Activated CD4-positive, CD25-positive, alpha-beta regulatory T cell treated with anti-CD3 and anti-CD28 coated beads, Interleukin-2, amount 50 U/mL, for 24 hours (primary cell): ENCODE measurements around the gene FAM120A.
"Not testable (repeated sequence)": the region's sequence is repeated elsewhere in the genome, so short reads cannot be mapped to it uniquely, and the experiment has no call there.

Experiments used
- ATAC-seq, 2 donors: fragments of 150-1000 bp; cut with Tn5 transposase; one replicate each; pipeline ENCODE4 v1.10.0; 2021; ENCODE audit warnings: mild to moderate bottlenecking in 1 of 2, moderate library complexity in 1 of 2

FAM120A gene

DNA sequence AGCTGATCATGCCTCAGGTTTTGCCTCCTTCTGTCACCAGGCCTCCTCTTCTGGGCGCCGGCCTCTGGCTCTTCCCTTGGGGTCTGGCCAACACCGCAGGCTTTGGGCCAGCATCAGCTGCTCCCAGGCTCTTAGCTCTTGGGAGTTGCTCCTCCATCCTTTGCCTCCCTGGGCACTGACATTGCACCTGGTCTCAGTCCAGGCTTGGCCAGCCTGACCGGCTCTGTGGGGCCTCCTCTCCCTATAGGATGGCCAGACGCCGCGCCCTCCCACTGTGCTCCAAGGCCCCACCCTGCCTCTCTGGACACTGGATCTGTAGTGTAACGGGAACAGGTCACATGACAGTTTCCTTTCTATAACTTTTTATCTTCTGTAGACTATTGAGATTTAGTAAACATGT is 59.7 kb downstream of the FAM120A start:
- not testable (repeated sequence) for ATAC-seq

DNA sequence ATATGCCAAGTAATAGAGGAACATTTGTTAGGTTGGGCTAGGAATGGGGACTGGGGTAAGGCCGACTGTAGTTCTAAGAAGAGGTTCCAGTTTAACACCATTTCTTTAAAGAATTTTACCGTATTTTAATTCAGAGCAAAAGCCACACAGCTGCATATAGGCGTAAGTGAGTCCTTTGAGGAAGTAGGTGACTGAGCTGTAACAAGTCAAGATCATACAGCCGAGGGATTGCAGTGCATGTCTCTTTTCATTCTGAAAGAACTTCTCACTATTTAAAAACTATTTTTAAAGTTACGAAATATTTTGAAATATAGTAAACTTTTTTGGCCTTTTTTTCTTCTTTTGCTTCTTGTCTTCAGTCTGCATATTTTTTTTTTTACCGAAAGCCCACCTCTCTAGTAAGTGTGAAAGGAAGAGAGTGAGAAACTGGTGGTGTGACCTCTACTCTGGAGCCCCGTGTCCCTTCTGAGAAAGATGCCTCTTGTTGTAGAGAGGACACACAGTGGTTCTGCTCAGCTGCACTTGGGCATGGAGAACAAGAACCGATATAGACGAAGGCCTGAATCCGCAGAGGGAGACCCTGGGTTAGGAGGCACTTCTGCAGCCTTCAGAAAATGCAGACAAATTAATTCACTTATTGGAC is 60.8 kb downstream of the FAM120A start:
- not testable (repeated sequence) for ATAC-seq

- no peak for ATAC-seq
These were observed 62.1 kb downstream of the FAM120A start for GRCh38 chr9:93513606-93514005.

- ATAC-seq, result no peak
These were observed 65.8 kb downstream of the FAM120A start for GRCh38 chr9:93517331-93517730.

DNA sequence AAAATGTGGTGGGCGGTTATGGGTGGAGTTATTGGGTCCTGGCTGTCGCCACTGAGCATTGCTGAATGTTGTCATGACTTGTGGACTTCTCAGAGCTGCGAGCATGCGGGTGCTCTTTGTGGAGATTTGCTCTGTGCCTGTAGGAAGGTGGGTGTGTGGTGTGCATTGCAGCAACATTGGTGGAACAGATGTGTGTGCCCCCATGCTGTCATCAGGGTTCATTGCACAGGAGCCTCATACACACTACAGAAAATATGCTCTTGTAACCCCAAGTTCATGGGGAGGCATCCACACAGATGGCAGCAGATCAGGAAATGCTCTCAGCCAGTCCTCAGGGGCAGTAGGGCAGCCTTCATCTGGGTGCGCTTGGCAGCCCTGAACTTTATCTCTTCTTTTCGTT is 69.0 kb downstream of the FAM120A start:
- no peak for ATAC-seq

DNA sequence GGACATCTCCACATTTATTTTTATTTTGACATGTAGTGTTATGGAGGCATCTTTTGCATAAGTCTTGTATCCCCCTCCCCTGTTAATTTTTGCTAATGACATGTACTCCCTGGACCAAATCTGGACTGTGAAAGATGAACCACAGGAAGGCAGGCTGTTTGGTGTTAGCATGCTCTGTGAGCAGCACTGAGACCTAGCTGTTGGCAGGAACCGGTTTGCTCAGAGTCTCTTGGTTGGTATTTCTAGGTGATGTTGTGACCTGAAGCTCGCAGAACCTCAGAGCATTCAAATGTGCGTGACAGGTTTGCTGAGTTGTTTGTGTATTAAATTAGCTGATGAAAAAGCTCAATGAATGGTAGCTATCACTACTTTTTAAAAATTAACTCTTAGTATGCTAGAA is 71.3 kb downstream of the FAM120A start:
- ATAC-seq, result no peak

GRCh38 chr9:93523518-93524144 is 72.1 kb downstream of the FAM120A start:
- ATAC-seq, result no peak

DNA sequence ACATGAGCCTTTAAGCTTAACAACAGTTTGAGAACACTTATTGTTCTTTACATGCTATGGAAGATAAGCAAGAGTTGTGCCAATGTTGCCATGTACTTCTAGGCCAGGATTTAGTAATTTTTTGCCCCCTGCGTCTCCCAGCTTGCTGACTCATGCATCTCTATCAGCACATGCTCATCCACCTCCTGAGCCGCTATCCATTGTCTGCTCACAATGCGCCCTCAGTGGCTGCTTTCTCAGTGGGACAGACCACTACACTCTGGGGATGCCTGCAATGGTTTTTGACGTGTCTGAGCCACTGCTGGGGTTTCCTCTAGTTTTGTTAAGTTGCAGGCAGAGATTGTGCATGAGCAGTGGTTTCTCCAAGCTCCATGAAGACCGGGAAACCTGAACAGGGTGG is 74.0 kb downstream of the FAM120A start:
- no peak for ATAC-seq

DNA sequence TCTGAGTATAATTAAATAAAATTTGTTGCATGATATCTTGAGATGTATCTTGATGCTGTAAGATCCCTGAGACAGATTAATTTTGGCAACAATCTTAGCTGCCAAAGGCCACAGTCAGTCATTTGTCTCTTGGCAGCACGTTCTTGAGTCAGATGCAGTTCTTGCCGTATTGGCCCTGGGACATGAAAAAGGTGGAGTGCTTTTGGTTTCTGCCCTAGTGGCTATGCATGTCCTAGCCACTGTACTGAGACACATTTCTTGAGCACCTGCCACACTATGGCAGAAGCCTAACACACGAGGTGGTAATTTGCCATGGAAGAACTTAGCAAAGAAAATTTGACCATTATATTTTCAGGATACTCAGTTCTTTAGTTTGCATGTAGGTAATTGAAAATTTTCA is 79.9 kb downstream of the FAM120A start:
- no peak for ATAC-seq

DNA sequence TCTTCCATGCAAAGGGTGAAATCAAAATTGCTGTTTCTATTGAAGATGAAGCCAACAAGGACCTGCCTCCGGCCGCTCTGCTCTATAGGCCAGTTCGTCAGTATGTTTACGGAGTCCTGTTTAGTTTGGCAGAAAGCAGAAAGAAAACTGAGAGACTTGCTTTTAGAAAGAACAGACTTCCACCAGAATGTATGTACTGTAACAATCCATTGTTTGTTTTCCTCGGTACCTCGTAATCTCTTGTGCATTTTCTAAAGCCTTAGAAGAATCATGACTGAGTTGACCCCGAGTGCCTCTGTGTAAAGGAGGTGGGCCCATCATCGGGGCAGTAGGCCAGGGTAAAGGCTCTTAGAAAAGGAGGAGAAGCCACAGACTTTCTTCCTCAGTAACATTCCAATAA is 80.7 kb downstream of the FAM120A start:
- ATAC-seq, result no peak

GRCh38 chr9:93533863-93534262 is 82.4 kb downstream of the FAM120A start:
- ATAC-seq, result no peak

GRCh38 chr9:93536167-93536566 is 84.7 kb downstream of the FAM120A start:
- no peak for ATAC-seq

DNA sequence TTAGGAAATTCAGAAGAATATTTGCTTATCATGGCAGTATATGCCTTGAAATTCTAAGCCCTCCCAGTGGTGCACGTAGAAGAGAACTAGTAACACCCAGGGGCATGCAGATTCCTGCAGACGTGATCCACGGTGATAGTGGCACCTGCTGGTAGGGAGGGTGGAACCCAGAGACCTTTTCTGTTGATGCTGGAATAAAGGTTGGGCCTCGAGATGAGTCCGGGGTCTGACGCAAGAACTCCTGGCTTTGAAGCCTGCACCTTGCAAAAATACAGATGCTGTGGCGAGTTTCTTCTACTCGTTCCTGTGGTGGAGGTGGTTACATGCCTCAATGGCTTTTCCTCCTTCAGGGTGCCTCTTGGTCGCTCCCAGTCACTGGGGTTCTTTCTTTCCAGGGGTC is 85.4 kb downstream of the FAM120A start:
- ATAC-seq, result no peak

DNA sequence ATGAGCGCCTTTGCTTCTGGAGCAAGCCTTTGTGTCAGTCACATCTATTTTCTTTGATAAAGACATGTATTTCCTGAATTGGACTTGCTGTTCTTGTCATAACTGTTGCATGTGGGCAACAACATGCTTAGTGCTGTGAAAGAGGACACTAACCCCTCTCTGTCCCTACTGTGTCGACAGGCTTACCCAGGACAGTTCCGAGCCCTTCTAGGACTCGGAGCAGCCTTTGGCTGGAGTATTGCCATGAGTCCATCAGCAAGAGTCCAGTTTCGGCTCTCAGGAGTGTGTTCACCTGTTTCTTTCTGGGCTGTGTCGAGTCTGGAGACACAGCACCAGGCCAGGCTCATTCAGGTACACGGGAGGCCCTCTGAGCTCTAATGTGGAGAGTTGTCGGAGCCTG is 88.8 kb downstream of the FAM120A start:
- no peak for ATAC-seq

- no peak for ATAC-seq
These were observed 89.5 kb downstream of the FAM120A start for GRCh38 chr9:93541005-93541404.

GRCh38 chr9:93541581-93542349 is 90.3 kb downstream of the FAM120A start:
- ATAC-seq, result no peak

DNA sequence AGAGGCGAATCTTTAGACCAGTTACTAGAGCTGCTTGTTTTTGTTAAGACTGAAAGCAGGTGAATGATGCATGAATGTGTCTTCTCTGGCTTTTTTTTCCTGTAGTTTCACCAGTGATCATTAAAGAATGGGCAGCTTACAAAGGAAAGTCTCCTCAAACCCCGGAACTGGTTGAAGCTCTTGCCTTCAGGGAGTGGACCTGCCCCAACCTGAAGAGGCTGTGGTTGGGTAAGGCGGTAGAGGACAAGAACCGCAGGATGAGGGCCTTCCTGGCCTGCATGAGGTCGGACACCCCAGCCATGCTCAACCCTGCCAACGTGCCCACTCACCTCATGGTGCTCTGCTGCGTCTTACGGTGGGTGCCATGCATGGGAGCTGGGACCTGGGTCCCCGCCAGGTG is 91.6 kb downstream of the FAM120A start:
- ATAC-seq, result no peak

DNA sequence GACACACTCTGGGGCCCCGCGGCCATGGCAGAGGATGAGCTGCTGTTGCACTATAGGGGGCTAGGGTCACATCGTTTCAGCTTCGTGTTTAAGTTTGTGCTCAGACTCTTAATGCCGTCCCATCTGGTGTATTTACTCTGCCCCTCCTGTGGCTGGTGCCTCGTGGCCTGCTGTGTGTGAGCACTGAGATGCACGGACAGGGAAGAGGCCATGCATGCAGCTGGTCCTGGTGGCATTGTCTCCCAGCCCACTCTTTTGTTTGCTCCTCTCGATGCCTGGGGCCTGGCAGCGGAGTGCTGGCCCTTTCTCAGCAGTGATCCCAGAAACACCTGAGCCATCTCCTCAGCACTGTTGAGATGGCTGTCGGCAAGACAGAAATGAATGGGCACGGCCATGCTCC is 94.9 kb downstream of the FAM120A start:
- ATAC-seq, result no peak

DNA sequence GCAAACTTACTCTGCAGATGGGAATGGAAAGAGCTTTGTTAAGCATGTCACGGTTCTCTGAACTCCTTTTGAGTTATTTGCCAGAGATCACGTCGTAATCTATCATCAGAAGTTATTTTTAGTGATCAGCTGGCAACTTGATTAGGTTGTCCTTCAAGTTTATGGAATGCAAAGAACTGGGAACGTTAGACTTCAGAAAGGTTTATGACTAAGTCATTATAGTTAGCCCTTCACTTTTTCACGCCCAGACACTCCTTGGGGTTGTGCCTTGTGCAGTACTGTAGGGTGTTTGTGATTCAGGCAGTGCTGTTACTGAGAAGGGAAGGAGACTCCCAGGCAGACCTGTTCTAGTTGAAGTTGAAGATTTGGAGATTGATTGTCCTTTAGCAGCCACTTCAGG is 98.1 kb downstream of the FAM120A start:
- no peak for ATAC-seq

GRCh38 chr9:93552923-93553322 is 101.4 kb downstream of the FAM120A start:
- ATAC-seq, result no peak

DNA sequence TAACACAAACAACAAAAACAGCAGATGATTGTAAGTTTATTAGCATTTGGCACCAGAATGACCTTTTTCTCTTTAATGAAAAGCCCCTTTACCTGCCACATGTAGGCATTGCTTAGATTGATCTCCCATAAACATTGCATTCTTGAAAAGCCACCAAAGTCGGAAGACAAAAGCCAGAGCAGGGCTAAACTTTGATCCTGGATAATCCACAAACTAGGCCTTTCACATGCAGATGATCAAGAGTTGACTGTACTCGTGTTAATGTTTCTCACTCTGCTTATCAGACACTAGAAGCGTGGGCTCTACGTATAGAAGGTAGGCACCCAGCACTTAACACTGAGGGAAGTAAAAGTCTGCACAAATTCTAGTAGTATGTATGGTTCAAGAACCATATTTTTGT is 103.9 kb downstream of the FAM120A start:
- ATAC-seq, result no peak

DNA sequence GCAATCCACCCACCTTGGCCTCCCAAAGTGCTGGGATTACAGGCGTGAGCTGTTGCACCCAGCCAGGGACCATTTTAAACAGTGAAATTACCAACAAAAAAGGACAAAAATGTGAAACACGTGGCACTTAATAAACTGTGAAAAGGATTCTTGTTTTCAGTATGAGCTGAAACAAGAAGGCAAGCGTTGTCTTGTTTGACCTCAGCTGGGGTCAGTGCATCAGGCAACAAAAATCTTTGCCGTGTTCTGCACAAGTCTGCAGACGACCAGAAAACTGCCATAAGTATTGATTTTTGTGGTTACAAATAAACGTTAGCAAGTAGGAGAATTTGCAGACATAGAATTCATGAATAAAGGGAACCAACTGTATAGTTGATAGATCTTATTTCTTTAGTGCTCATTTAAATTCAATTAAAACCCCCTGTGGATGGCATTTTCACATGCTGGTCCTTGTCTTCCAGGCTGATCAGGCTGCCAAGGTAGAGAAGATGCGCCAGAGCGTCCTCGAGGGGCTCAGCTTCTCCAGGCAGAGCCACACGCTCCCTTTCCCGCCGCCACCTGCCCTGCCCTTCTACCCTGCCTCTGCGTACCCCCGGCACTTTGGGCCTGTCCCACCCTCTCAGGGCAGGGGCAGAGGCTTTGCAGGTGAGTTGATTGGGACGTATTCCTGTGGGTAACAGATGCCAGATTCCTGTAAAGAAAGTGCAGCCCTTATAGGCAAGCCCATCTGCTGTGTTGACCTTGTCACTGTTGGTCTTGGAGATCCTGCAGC is 106.1 kb downstream of the FAM120A start:
- ATAC-seq, result no peak

DNA sequence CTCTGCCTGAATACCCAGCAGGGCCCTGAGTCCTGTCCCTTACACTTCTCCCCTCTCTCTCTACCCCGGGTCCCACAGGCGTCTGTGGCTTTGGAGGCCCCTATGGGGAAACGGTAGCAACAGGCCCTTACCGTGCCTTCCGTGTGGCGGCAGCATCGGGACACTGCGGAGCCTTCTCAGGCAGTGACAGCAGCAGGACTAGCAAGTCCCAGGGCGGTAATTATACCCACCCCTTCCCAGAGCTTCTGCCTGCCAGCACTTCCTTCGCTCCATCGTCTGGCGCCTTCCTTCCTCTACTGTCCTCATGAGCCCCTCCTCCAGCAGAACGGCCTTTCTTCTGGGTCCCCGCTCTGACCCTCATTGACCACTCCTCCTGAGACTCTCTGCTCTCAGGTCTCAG is 107.0 kb downstream of the FAM120A start:
- no peak for ATAC-seq
